Measurements from ENCODE around the gene MRLN. TPM values are rescaled to one million over a fixed set of nuclear protein-coding genes. Genes with fewer than 3 reads are reported as not detected.

The MRLN gene
- total RNA-seq, 2 experiments from 2014 or later: not detected

DNA sequence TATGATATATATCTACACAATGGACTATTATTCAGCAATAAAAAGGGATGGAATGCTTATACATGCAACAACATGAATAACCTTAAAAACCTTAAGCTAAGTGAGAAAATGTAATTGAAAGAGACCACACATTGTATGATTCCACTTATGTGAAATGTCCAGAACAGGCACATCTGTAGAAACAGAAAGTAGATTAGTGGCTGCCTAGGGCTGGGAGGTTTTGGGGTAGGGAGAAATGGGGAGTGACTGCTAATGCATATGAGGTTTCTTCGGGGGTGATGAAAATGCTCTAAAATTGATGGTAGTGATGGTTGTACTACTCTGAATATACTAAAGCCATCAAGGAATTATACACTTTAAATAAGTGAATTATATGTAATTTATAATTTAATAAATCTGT is 58.3 kb downstream of the MRLN start:
- no peaks in the 10 kb centered on the region for H3K9me3 Mint-ChIP-seq (ENCODE audit: insufficient read depth)
- H3K27me3 Mint-ChIP-seq (ENCODE audit: low read depth): peaks cover 3% of the 10 kb centered on the region
- no peaks in the 10 kb centered on the region for H3K4me1 Mint-ChIP-seq (ENCODE audit: low read depth)
- DNase-seq (no peak), ATAC-seq (no peak)
- ChIA-PET POLR2A (no interaction called here), CTCF (no interaction called here)
- no peak overlapping the region for H3K4me3 Mint-ChIP-seq
- H3K36me3 Mint-ChIP-seq (ENCODE audit: low read depth): no peaks in the 10 kb centered on the region
- no peak overlapping the region for H3K27ac Mint-ChIP-seq

DNA sequence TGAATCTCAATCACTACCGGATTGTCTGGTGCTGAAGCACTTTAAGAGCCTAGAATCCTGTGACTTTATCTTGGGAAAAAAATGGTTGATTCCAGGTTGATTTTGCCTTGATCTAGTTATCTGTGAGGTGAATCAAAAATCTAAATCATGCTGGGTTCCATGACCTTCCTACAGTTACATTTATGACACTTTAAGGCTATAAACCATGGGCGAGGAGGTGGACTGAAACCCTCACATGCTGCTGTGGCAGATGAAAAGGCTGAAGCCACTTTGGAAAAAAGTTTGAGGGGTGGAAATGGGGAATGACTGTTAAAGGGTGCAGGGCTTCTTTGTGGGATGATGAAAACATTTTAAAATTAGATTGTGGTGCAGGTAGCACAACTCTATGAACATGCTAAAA is 61.1 kb downstream of the MRLN start:
- Mint-ChIP-seq H3K4me1 (ENCODE audit: low read depth) (no peaks in the 10 kb centered on the region), H3K9me3 (ENCODE audit: insufficient read depth) (no peaks in the 10 kb centered on the region), H3K36me3 (ENCODE audit: low read depth) (no peaks in the 10 kb centered on the region), H3K27me3 (ENCODE audit: low read depth) (no peaks in the 10 kb centered on the region), H3K4me3 (no peak overlapping the region), H3K27ac (no peak overlapping the region)
- ATAC-seq: no peak
- DNase-seq: no peak
- CTCF ChIA-PET: no interaction called here
- POLR2A ChIA-PET: no interaction called here

DNA sequence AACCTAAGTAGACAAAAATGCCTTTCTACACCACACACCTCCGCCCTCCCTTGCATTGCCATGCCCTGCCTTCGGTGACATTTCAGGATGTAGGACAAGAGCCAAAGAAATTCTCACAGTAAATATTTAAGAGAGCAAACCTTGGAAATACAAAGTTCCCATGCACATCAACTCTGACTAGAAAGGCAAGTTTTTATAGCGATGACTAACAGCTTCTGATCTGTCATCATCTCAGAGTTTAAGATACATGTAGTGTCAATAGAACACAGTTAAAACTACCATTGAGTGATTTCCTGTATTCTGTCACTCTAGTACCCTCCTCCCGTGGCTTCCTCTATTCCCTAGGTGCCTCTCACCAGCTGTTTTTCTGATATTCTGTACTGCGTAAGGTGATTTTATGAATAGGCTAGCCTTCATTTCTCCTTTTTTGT is 64.3 kb downstream of the MRLN start:
- no peaks in the 10 kb centered on the region for H3K4me1 Mint-ChIP-seq (ENCODE audit: low read depth)
- no peak overlapping the region for H3K4me3 Mint-ChIP-seq
- ChIA-PET POLR2A (no interaction called here), CTCF (interaction anchor here (0.9 kb wide), 1 partner anchor 63 kb away, joined by 3 read pairs; no protein-coding TSS in a partner anchor)
- ATAC-seq (no peak), DNase-seq (no peak)
- H3K36me3 Mint-ChIP-seq (ENCODE audit: low read depth): no peaks in the 10 kb centered on the region
- no peaks in the 10 kb centered on the region for H3K27me3 Mint-ChIP-seq (ENCODE audit: low read depth)
- H3K9me3 Mint-ChIP-seq (ENCODE audit: insufficient read depth): no peaks in the 10 kb centered on the region
- no peak overlapping the region for H3K27ac Mint-ChIP-seq

DNA sequence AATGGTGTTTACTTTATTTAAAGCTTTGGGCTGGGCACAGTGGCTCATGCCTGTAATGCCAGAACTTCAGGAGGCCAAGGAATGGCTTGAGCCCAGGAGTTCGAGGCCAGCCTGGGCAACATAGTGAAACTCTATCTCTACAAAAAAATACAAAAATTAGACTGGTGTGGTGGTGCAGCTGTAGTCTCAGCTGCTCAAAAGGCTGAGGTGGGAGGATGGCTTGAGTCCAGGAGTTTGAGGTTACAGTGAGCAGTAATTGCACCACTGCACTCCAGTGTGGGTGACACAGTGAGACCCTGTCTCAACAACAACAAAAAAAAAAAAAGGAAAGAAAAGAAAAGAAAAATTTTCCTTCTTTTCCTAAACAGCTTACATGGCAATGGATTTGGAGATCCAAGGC is 65.6 kb downstream of the MRLN start:
- CTCF ChIA-PET: no interaction called here
- ATAC-seq: no peak
- POLR2A ChIA-PET: no interaction called here
- Mint-ChIP-seq H3K9me3 (ENCODE audit: insufficient read depth) (no peaks in the 10 kb centered on the region), H3K27me3 (ENCODE audit: low read depth) (no peaks in the 10 kb centered on the region), H3K4me1 (ENCODE audit: low read depth) (no peaks in the 10 kb centered on the region), H3K36me3 (ENCODE audit: low read depth) (no peaks in the 10 kb centered on the region), H3K4me3 (no peak overlapping the region), H3K27ac (no peak overlapping the region)
- DNase-seq: no peak

Other genes with a start within 250 kb of the MRLN start
- gene SLC16A9, start 43.6 kb downstream of the MRLN start, total RNA-seq: under 1 TPM; 0.08 to 0.10 TPM
- gene CCDC6, start 153.1 kb upstream of the MRLN start, total RNA-seq: 10 to 100 TPM; 18.3 to 19.4 TPM

Measured in activated CD8-positive, alpha-beta T cell treated with anti-CD3 and anti-CD28 coated beads, Interleukin-2, amount 10 ng/mL, durations not matched to agents 7 days and 5 days (primary cell).